Neutrophil (primary cell): ENCODE results near the gene QSER1.

Experiments used
- H3K27ac ChIP-seq: fragments of 200-600 bp; sonication (generic); 2 replicates; pipeline ENCODE4 v1.5.1; 2016; ENCODE audit warnings: mild to moderate bottlenecking, moderate library complexity
- H3K27me3 ChIP-seq: fragments of 200-600 bp; sonication (generic); 2 replicates; pipeline ENCODE4 v1.6.0; 2016; ENCODE audit warnings: mild to moderate bottlenecking
- H3K36me3 ChIP-seq: fragments of 200-600 bp; sonication (generic); 2 replicates; pipeline ENCODE4 v1.5.1; 2017
- H3K4me1 ChIP-seq, 2 experiments: fragments of 200-600 bp in 1 of 2; sonication (generic) in 1 of 2; 1 replicate in 1 of 2; 2 replicates in 1 of 2; pipeline versions ENCODE4 v1.5.1 to v1.6.1; 2013 to 2016; ENCODE audit warnings: low read depth in 1 of 2, low read length in 1 of 2, mild to moderate bottlenecking in 1 of 2, moderate library complexity in 1 of 2; ENCODE audit not compliant: control insufficient read depth in 1 of 2, insufficient read depth in 1 of 2
- H3K4me3 ChIP-seq, 2 experiments: fragments of 200-600 bp in 1 of 2; sonication (generic) in 1 of 2; 1 replicate in 1 of 2; 2 replicates in 1 of 2; pipeline ENCODE4 v1.5.1; 2013 to 2016; ENCODE audit warnings: low read depth in 1 of 2, low read length in 1 of 2, mild to moderate bottlenecking in 1 of 2, moderate library complexity in 1 of 2
- H3K9me3 ChIP-seq: fragments of 200-600 bp; sonication (generic); 2 replicates; pipeline ENCODE4 v1.5.1; 2016
- CTCF ChIP-seq: fragments of 200-600 bp; sonication (generic); IDR thresholded peaks from 2 replicates; pipeline ENCODE4 v1.5.1; 2016; ENCODE audit warnings: antibody characterized with exemption

Gene QSER1

GRCh38 chr11:32870676-32871075, 21.9 kb upstream of the QSER1 start:
- Histone ChIP-seq H3K27ac (no peak overlapping the region), H3K4me1 (no peaks in the 10 kb centered on the region), H3K4me3 (no peak overlapping the region), H3K9me3 (no peaks in the 10 kb centered on the region), H3K36me3 (no peaks in the 10 kb centered on the region), H3K27me3 (no peaks in the 10 kb centered on the region)
- TF ChIP-seq CTCF: no peak

DNA sequence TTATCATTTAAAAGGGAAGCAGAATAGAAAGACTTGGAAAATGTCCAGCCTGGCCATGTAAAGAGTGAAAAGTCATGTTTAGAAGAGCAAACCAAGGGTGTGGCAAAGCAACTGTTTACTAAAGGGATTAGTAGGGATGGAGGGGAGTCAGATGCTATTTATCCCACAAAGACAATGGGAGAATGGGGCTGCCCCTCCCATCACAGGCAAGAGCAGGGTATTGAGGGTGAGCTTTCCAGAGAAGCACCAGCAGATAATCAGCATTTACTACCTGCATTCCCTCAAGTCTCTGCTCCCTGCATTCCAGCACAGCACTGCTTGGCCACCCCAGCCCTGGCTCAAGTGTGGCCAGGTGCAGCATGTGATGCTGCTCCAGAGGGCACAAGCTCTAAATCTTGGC, 18.5 kb upstream of the QSER1 start:
- Histone ChIP-seq H3K9me3 (no peaks in the 10 kb centered on the region), H3K36me3 (no peaks in the 10 kb centered on the region), H3K27ac (no peak overlapping the region), H3K4me3 (no peak overlapping the region), H3K27me3 (no peaks in the 10 kb centered on the region), H3K4me1 (no peaks in the 10 kb centered on the region)
- TF ChIP-seq CTCF: no peak

- no peak for TF ChIP-seq CTCF
- no peak overlapping the region for H3K27ac ChIP-seq
These were observed 11.3 kb upstream of the QSER1 start for GRCh38 chr11:32881286-32881685.

GRCh38 chr11:32883421-32883820, 9.2 kb upstream of the QSER1 start:
- Histone ChIP-seq H3K27me3 (no peaks in the 10 kb centered on the region), H3K27ac (no peak overlapping the region), H3K4me3 (no peak overlapping the region), H3K4me1 (no peaks in the 10 kb centered on the region), H3K36me3 (no peaks in the 10 kb centered on the region), H3K9me3 (no peaks in the 10 kb centered on the region)
- no peak for TF ChIP-seq CTCF

More at GRCh38 chr11:32881286-32881685, 11.3 kb upstream of the QSER1 start:
- H3K4me1 ChIP-seq: no peaks in the 10 kb centered on the region
- no peaks in the 10 kb centered on the region for H3K36me3 ChIP-seq
- H3K27me3 ChIP-seq: no peaks in the 10 kb centered on the region
- H3K9me3 ChIP-seq: no peaks in the 10 kb centered on the region
- H3K4me3 ChIP-seq: no peak overlapping the region

GRCh38 chr11:32884023-32884422, 8.6 kb upstream of the QSER1 start:
- Histone ChIP-seq H3K4me1 (no peaks in the 10 kb centered on the region), H3K27me3 (no peaks in the 10 kb centered on the region), H3K9me3 (no peaks in the 10 kb centered on the region), H3K4me3 (no peak overlapping the region), H3K36me3 (no peaks in the 10 kb centered on the region), H3K27ac (no peak overlapping the region)
- TF ChIP-seq CTCF: no peak
